Small intestine (tissue), 7 donors: Measurements from ENCODE around the gene SLC16A3. TPM values are rescaled to one million over a fixed set of nuclear protein-coding genes. Genes with fewer than 3 reads are reported as not detected.

Source experiments
- DNase-seq, 2 donors: peaks; one replicate each; pipeline versions ENCODE4 v3.0.0 to v3.0.0-alpha.2; 2013
- FAIRE-seq: peaks from 2 replicates; lab custom pipeline; 2012; peaks lifted over from hg19 to GRCh38; lab: Jason Lieb, UNC
- H3K27ac ChIP-seq, 3 donors: one replicate each; pipeline ENCODE4 v1.5.1; 2013; ENCODE audit warnings: low read length in 2 of 3, mild to moderate bottlenecking in 2 of 3, control low read depth in 1 of 3, inconsistent platforms in 1 of 3, low read depth in 1 of 3, moderate library complexity in 1 of 3
- H3K27me3 ChIP-seq, 3 donors: one replicate each; pipeline ENCODE4 v1.6.1; 2013; ENCODE audit warnings: low read length in 3 of 3, inconsistent platforms in 1 of 3; ENCODE audit not compliant: control insufficient read depth in 3 of 3, insufficient read depth in 3 of 3
- H3K36me3 ChIP-seq, 3 donors: one replicate each; pipeline ENCODE4 v1.6.1; 2013; ENCODE audit warnings: low read length in 3 of 3, inconsistent platforms in 1 of 3, low read depth in 1 of 3, mild to moderate bottlenecking in 1 of 3, moderate library complexity in 1 of 3; ENCODE audit not compliant: control insufficient read depth in 3 of 3, insufficient read depth in 2 of 3
- H3K4me1 ChIP-seq, 3 donors: one replicate each; pipeline ENCODE4 v1.6.1; 2013; ENCODE audit warnings: low read length in 2 of 3, inconsistent platforms in 1 of 3, low read depth in 1 of 3, mild to moderate bottlenecking in 1 of 3, moderate library complexity in 1 of 3; ENCODE audit not compliant: control insufficient read depth in 3 of 3, insufficient read depth in 2 of 3
- H3K4me3 ChIP-seq, 3 donors: one replicate each; pipeline ENCODE4 v1.5.1; 2013; ENCODE audit warnings: low read length in 3 of 3, control low read depth in 1 of 3, inconsistent platforms in 1 of 3, low read depth in 1 of 3, mild to moderate bottlenecking in 1 of 3, moderate library complexity in 1 of 3
- H3K9me3 ChIP-seq, 2 donors: one replicate each; pipeline ENCODE4 v1.6.1; 2013; ENCODE audit warnings: low read depth in 1 of 2, low read length in 1 of 2; ENCODE audit not compliant: control insufficient read depth in 2 of 2, insufficient read depth in 1 of 2
- WGBS, 3 donors: extraction: QIAGEN DNeasy Blood & Tissue Kit; methylation state at CpG; one replicate each; pipeline ENCODE4 v1.1.7; 2013; 5-methylcytosine and 5-hydroxymethylcytosine counted together
- polyA plus RNA-seq, 4 donors: library from polyadenylated mRNA; stranded (reverse) in 3 of 4; unstranded in 1 of 4; fragments of 200-250 nt in 3 of 4; fragments of 120-200 nt in 1 of 4; gene quantifications; one replicate each; pipeline versions ENCODE4 v1.2.1 to v1.2.3, GENCODE V29; 2013
- donor health status: healthy with polysubstance abuse.
- donor health status: control.
- donor health status: control.
- donor health status: Bipolar disorder and iron deficiency.
- donor health status: healthy.

SLC16A3 gene
- polyA plus RNA-seq, 4 donors, result 5.4 to 33.2 (median 14.5) TPM

DNA sequence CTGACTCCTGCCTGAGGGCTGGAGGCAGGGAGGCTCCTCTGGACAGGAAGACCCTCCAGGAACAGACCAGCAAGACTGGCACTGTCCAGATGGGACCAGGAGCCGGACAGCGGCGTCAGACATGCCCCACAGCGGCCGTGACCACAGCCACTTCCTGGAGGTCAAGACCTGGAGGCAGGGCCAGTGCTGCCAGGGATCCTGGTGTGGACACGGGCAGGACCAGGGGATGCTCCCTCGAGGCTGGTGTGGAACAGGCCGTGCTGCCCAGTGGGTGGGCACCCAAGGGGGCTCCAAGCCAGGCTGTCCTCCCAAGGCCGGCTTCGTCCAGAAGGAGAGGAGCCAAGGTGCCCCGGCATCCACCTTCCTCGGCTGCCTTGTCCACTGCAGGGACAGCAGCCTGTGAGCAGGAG lies 11.7 kb upstream of the SLC16A3 start:
- 68 to 75% (median 72%) methylated on average over 11 to 12 of the region's 12 CpGs for WGBS, 3 donors
- no peak for FAIRE-seq

GRCh38 chr17:82217530-82218204 lies 11.2 kb upstream of the SLC16A3 start:
- no peaks in the 10 kb centered on the region for H3K27me3 ChIP-seq
- 61 to 69% (median 62%) methylated on average over 21 of the region's 21 CpGs for WGBS, 3 donors
- no peaks in the 10 kb centered on the region for H3K36me3 ChIP-seq
- no peak overlapping the region for H3K4me3 ChIP-seq
- no peak for DNase-seq
- H3K27ac ChIP-seq, result peak overlapping the region in 1 of 3 donors; percentile 77
- FAIRE-seq, result no peak
- H3K4me1 ChIP-seq, result peaks cover 0 to 4% (median 3%) of the 10 kb centered on the region in 3 donors
- H3K9me3 ChIP-seq, result no peaks in the 10 kb centered on the region

More for the DNA sequence above, 11.7 kb upstream of the SLC16A3 start:
- no peaks in the 10 kb centered on the region for H3K36me3 ChIP-seq
- H3K9me3 ChIP-seq, result no peaks in the 10 kb centered on the region
- H3K4me3 ChIP-seq, result no peak overlapping the region
- H3K27ac ChIP-seq, result peak overlapping the region in 1 of 3 donors; percentile 77
- no peak for DNase-seq
- H3K27me3 ChIP-seq, result no peaks in the 10 kb centered on the region
- H3K4me1 ChIP-seq, result peaks cover 0 to 4% (median 3%) of the 10 kb centered on the region in 3 donors

GRCh38 chr17:82218349-82219075 lies 10.3 kb upstream of the SLC16A3 start:
- 89 to 92% (median 91%) methylated on average over 32 of the region's 32 CpGs for WGBS, 3 donors
- Histone ChIP-seq H3K27ac (no peak overlapping the region), H3K4me3 (no peak overlapping the region), H3K36me3 (no peaks in the 10 kb centered on the region), H3K27me3 (no peaks in the 10 kb centered on the region), H3K9me3 (no peaks in the 10 kb centered on the region), H3K4me1 (peaks cover 0 to 3% (median under 1%) of the 10 kb centered on the region in 3 donors)
- no peak for FAIRE-seq
- DNase-seq, result no peak

- Histone ChIP-seq H3K9me3 (no peaks in the 10 kb centered on the region), H3K4me1 (peaks cover 0 to 3% (median 0%) of the 10 kb centered on the region in 3 donors), H3K4me3 (no peak overlapping the region), H3K27ac (no peak overlapping the region), H3K36me3 (no peaks in the 10 kb centered on the region), H3K27me3 (no peaks in the 10 kb centered on the region)
- DNase-seq, result no peak
- WGBS, 3 donors, result 90 to 92% (median 91%) methylated on average over 6 to 7 of the region's 7 CpGs
- no peak for FAIRE-seq
Observed at GRCh38 chr17:82219083-82219482, 9.8 kb upstream of the SLC16A3 start.

GRCh38 chr17:82219753-82220709 lies 8.8 kb upstream of the SLC16A3 start:
- FAIRE-seq (no peak), DNase-seq (no peak)
- Histone ChIP-seq H3K4me1 (peaks cover 0 to 3% (median 0%) of the 10 kb centered on the region in 3 donors), H3K4me3 (no peak overlapping the region), H3K36me3 (no peaks in the 10 kb centered on the region), H3K27ac (no peak overlapping the region), H3K27me3 (no peaks in the 10 kb centered on the region), H3K9me3 (peaks cover 0 to 2% of the 10 kb centered on the region in 2 donors)
- 84 to 87% (median 85%) methylated on average over 11 of the region's 11 CpGs for WGBS, 3 donors

DNA sequence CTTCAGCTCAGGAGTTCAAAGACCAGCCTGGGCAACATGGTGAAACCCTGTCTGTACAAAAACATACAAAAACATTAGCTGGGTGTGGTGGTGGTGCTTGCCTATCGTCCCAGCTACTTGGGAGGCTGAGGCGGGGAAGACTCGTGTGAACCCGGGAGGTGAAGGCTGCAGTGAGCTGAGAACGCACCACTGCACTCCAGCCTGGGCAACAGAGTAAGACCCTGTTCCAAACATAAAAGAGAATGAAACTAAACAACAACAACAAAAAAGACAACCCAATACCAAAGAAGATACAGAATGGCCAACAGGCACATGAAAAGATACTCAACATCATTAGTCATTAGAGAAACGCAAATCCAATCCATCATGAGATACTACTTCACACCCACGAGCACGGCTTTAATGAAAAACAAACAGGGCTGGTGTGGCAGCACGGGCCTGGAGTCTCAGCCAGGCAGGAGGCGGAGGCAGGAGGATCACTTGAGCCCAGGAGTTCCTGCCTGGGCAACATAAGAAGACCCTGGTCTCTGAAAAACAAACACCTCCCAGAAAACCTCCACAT lies 7.4 kb upstream of the SLC16A3 start:
- Histone ChIP-seq H3K27me3 (no peaks in the 10 kb centered on the region), H3K27ac (no peak overlapping the region), H3K4me3 (no peak overlapping the region), H3K9me3 (peaks cover 0 to 2% of the 10 kb centered on the region in 2 donors), H3K4me1 (no peaks in the 10 kb centered on the region), H3K36me3 (no peaks in the 10 kb centered on the region)
- DNase-seq, result no peak
- no peak for FAIRE-seq
- WGBS, 3 donors, result 71 to 75% (median 74%) methylated on average over 10 of the region's 10 CpGs

- no peak overlapping the region for H3K27ac ChIP-seq
- no peaks in the 10 kb centered on the region for H3K36me3 ChIP-seq
- no peaks in the 10 kb centered on the region for H3K27me3 ChIP-seq
- WGBS, 3 donors, result 59 to 67% (median 60%) methylated on average over 10 of the region's 10 CpGs
- FAIRE-seq (no peak), DNase-seq (no peak)
- peaks cover 0 to 2% of the 10 kb centered on the region in 2 donors for H3K9me3 ChIP-seq
- H3K4me3 ChIP-seq, result no peak overlapping the region
- peaks cover 0 to under 1% (median 0%) of the 10 kb centered on the region in 3 donors for H3K4me1 ChIP-seq
Observed at GRCh38 chr17:82222816-82223215, 6.0 kb upstream of the SLC16A3 start.
